HG03175 (cell line): Measurements from ENCODE around the gene GABBR2.
"Not testable (repeated sequence)": the region's sequence is repeated elsewhere in the genome, so short reads cannot be mapped to it uniquely, and the experiment has no call there.

Experiments
- ATAC-seq: cut with Tn5 transposase; IDR thresholded peaks from one replicate; pipeline ENCODE4 v1.9.1; 2021; ENCODE audit warnings: mild to moderate bottlenecking, moderate library complexity; ENCODE audit not compliant: unreplicated experiment

The GABBR2 gene

GRCh38 chr9:98491231-98491651, 217.5 kb downstream of the GABBR2 start:
- no peak for ATAC-seq

DNA sequence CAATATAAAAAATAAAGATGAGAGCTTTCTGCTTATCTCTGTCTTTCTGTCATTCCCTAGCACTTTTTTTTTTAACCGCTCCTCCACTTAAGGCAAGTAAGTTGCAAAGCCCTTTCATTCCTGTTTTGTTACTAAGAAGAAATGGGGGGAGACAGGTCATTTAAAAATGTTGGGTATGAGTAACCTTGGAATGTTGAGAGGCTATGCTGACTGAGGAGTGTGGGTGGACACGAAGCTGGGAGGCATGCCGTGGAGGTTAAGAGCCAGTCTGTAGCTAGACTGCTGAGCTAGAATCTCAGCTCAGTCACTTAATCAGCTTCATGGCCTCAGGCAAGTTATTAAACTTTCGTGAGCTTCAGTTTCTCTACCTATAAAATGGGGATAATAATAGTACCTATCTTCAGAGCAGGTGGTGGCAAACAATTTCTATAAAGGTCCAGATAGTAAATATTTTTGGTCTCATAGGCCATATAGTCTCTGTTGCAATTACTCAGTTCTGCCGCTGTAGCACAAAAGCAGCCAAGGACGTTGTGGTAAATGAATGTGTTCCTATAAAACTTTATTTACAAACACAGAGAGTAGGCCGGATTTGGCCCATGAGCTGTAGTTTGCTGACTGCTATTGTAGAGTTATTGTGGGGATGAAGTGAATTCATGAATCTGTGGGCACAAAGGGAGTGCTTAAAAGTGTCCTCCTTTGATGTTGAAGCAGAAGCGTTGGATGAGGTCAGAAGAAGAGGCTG, 220.0 kb downstream of the GABBR2 start:
- ATAC-seq: no peak

GRCh38 chr9:98485706-98486105, 223.0 kb downstream of the GABBR2 start:
- ATAC-seq: no peak

- no peak for ATAC-seq
These were observed 224.6 kb downstream of the GABBR2 start for GRCh38 chr9:98484162-98484561.

- ATAC-seq: no peak
These were observed 226.5 kb downstream of the GABBR2 start for GRCh38 chr9:98482226-98482625.

- no peak for ATAC-seq
These were observed 227.1 kb downstream of the GABBR2 start for GRCh38 chr9:98481676-98482075.

DNA sequence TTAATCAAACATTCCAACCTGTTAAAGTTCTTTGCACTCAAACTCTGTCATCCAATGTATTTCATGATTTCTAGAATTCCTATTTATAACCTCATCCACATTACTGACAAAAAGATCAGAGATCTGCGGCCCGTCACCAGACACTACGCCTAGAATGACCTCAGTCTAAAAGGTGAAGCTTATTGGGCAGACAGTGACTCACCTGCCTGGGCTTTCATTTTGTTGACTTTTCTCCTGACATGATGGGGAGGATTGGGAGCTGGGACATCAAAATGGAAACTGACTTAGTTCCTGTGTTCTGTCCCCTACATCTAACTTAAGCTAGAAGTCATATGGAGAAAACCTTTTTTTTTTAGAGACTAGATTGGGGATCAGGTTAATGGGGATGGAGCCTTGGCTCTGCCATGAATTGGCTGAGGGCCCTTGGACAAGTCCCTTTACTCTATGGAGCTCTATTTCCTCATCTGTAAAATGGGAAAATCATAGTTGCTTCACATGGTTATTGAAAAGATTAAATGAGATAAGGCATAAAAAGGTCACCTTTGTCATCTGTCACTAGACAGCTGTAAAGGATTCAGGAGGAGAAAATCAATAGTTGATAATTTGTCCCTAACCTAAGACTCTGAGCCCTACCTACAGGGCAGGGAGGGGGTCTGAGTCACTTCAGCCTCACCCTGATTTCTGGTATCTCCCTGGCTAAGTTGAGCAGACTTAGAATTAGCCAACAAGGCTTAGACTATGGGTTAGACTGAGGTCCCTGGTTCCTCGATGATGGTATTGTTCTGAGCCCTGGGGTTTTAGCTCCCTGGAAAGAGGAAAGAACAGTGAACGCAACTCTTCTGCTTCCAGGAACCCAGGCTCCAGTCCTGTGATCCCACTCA, 228.5 kb downstream of the GABBR2 start:
- no peak for ATAC-seq

DNA sequence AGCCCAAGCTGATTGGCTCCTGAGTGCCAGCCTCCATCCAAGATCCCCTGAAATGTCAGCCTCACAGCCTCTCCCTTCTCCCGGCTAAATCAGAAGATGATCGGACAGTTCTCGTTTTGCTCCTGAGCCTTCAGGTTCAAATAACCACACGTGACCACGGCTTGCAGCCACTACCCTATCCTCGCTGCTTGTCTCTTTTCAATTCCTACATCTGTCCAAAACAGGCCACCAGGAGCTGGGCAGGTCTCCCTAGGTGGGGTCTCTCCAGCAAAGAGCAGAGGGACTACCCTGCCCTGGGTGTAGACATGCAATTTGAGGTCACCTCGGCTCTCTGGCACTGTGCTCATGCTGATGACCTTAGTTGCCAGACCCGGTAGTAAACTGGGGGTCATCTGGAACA, 229.3 kb downstream of the GABBR2 start:
- no peak for ATAC-seq

DNA sequence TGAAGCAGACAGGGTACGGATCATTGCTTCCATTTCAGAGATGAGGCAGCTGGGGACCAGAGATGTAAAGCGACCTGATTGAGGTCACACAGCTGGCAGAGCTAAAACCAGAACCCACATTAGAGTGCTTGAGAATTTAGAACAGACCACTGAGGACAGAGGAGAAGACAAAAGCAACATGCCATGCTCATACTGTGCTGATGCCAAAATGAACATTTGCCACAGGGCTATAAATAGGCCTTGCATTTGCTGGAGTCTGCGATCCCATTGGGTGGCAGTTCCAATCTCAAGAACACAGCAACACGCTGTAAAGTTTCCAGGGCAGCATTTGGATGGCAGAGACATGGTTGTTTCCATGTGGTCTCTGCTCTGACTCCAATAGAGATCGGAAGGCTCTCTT, 230.9 kb downstream of the GABBR2 start:
- ATAC-seq: no peak

- ATAC-seq: no peak
These were observed 236.5 kb downstream of the GABBR2 start for GRCh38 chr9:98472216-98472615.

DNA sequence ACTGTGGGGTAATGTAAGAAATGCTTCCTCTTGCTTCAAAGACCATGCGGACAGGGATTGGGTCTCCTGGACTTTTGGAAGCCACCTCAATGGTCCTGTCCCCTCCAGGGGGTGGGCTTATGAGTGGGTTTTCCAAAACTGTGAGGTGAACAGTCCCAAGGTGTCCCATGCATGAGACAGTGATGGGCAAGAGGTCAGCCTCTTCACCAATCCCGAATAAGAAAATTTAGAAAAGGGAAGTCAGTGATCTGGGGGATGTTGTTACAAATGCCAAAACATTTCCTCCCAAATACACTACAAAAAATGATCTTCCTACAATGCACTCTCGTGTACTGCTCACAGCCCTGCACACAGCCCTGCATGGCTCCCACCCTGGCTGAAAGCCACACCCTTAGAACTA, 237.6 kb downstream of the GABBR2 start:
- no peak for ATAC-seq

DNA sequence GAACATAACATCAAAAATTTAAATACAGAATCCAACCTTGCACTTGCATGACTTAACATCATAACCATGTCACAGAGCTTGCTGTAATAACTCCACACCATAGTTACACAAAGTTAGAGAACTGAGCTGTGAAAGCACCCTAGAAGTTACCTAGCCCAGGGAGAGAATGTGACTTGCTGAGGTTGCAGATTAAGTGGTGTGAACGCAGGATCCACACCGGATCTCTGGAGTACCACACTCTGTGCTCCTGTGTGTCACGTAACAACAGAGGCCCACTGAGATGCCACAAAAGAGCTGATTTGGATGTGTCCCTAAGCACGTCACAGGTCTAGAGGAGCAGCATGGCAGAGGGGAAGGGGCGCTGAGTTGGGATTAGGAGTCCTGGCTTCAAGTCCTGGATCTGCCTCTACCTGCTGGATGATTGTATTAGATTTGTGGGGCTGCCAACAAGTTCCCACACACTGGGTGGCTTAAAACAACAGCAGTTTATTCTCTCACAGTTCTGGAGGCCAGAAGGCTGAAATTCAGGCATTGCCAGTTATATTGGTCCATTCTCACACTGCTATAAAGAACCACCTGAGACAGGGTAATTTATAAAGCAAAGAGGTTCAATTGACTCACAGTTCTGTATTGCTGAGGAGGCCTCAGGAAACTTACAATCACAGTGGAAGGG, 240.0 kb downstream of the GABBR2 start:
- no peak for ATAC-seq

- ATAC-seq: no peak
These were observed 242.9 kb downstream of the GABBR2 start for GRCh38 chr9:98465799-98466198.

DNA sequence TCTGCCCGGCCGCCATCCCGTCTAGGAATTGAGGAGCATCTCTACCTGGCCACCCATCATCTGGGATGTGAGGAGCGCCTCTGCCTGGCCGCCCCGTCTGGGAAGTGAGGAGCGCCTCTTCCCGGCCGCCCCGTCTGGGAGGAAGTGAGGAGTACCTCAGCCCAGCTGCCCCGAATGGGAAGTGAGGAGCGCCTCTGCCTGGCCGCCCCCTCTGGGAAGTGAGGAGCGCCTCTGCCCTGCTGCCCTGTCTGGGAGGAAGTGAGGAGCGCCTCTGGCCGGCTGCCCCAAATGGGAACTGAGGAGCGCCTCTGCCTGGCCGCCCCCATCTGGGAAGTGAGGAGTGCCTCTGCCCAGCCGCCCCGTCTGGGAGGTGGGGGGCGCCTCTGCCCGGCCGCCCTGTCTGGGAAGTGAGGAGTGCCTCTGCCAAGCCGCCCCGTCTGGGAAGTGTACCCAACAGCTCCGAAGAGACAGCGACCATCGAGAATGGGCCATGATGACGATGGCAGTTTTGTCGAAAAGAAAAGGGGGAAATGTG, 244.5 kb downstream of the GABBR2 start:
- ATAC-seq: not testable (repeated sequence)

DNA sequence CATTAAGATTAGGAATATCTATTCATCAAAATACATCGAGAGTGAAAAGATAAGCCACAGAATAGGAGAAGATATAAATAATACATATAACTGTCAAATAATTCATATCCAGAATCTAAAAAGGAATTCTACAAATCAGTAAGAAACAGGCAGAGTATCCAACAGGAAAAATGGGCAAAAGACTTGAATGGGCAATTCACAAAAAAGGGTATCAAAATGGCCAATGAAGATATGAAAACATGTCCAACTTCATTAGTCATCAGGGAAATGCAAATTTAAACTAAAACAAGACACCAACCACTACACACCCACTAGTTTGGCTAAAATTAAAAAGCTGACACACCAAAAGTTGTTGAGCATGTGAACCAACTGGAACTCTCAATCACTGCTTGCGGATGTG, 246.4 kb downstream of the GABBR2 start:
- no peak for ATAC-seq

DNA sequence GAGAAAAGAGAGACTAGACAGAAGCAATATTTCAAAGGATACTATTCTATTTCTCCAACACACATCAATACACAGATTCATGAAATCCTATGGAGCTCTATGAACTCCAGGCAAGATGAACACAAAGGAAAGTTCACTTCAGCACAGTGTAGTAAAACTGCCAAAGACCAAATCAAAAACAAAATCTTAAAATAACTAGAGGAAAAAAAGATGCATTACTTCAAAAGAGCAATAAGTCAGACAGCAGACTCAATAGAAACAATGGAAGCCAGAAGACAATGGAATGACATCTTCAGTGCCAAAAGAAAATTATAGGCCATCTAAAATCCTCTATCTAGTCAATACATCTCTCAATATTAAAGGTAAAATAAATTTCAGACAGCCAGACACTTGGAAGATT, 248.0 kb downstream of the GABBR2 start:
- ATAC-seq: no peak

DNA sequence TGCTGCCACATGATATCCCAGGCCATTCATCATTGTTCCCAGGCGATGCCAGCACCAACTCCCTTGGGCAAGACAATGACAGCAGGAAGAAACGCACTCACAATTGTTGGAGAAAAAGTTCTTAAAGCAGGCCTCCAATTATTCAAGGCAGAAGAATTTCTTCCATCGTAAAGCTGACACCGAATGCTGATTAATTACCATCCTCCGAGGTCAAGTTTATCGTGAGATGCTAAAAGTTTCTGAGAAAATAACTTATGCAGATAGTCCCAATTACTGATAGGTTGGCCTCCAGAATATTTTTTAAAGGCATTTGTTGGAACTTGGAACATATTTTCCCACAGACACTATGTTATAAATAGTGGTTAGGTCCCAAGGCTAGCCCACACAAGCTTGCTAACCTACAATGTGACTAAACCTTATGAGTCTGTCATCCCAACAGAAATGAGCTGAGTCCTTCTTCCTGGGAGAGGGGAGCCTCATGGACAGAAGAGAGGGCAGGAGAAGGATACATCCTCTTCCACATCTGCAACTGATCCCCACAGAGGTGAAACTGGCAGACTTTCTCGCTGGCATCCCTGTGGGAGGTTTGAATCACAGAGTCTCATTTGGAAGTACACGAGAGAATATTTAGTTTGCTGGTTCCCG, 250.9 kb downstream of the GABBR2 start:
- ATAC-seq: no peak

DNA sequence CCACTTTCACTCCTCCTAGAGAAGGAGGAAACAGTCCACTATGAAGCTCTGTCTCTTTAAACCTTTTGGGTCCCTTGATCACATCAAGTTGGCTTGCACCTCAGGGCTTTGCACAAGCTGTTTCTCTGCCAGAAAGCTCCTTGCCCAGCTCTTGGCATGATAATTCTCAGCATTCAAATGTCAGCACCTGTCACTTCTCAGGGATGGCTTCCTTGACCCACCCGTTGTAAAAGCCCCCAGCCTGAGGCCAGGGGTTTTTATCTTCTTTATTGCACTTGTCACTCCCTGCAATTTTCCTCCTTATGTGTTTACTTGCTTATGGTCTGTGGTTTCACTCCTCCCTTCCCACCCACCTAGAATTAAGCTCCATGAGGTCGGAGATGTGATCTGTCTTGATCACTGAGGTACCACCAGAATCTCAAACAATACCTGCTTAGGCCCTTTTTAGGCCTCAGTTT, 252.6 kb downstream of the GABBR2 start:
- ATAC-seq: no peak

- ATAC-seq: no peak
These were observed 253.2 kb downstream of the GABBR2 start for GRCh38 chr9:98455256-98456155.
